ENCODE results near the gene SMARCA5.

DNA sequence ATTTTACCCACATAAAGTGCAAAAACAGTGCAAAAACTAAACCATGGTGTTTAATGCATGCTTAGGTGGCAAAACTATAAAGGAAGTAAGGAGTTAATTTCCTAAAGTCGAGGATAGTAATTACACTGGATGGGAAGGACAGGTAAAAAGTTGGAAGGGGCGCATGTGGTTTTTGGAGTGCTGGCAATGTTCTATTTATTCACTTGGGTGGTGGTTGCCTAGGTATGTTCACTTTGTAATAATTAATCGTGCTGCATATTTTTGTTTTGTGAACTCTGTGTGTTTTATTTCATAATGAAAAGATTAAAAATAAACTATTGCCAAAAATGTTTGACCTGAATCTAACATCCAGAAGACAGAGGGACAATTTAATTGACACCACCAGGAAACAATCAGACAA lies 32.1 kb upstream of the SMARCA5 start:
- no peak for TF ChIP-seq POLR2A (IDR thresholded peaks at IDR 0.05)
- TF ChIP-seq, protein P1, sequence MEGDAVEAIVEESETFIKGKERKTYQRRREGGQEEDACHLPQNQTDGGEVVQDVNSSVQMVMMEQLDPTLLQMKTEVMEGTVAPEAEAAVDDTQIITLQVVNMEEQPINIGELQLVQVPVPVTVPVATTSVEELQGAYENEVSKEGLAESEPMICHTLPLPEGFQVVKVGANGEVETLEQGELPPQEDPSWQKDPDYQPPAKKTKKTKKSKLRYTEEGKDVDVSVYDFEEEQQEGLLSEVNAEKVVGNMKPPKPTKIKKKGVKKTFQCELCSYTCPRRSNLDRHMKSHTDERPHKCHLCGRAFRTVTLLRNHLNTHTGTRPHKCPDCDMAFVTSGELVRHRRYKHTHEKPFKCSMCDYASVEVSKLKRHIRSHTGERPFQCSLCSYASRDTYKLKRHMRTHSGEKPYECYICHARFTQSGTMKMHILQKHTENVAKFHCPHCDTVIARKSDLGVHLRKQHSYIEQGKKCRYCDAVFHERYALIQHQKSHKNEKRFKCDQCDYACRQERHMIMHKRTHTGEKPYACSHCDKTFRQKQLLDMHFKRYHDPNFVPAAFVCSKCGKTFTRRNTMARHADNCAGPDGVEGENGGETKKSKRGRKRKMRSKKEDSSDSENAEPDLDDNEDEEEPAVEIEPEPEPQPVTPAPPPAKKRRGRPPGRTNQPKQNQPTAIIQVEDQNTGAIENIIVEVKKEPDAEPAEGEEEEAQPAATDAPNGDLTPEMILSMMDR (IDR thresholded peaks at IDR 0.05) = no peak

All from adrenal gland (tissue), 5 donors.